ENCODE results near the gene PGAM5. TPM values are rescaled to one million over a fixed set of nuclear protein-coding genes. Genes with fewer than 3 reads are reported as not detected.

The PGAM5 gene
- total and polyA plus RNA-seq, 2 of the 4 experiments (the other 2 are of a cell fraction), result 25.2 to 37.8 TPM

DNA sequence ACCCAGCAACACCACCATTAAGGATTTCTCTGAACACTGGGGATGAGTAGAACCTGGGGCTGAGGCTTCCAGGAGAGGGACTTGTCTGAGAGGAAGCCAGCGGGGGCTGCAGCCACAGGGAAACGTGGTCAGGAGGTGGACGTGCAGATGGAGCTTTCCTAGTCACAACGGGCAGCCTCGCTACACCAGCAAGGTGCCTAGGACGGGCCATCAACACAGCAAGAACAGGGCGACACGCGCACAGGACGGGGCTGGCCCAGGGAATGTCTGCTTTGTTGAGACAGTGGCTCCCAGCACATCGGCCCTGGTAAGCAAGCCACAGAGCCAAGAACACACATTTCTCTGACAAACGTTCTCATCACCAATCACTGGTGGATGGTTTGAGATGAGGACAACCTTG is 25.7 kb downstream of the PGAM5 start:
- in situ Hi-C loops (cut with MboI; ENCODE audit: low sequenced_read_pairs), result no loop called here
- H3K14ac ChIP-seq (replicated peaks; ENCODE audit: low read depth, low read length), result no peak overlapping the region
- no peak overlapping the region for H4K5ac ChIP-seq (ENCODE audit: low read depth, low read length)
- no peak overlapping the region for H3K9ac ChIP-seq (ENCODE audit: low read depth, low read length)
- H3K27ac ChIP-seq (ENCODE audit: insufficient read depth, low read length), result no peak overlapping the region
- BruUV-seq (replicated peaks), result no TSS peak
- H3K27me3 ChIP-seq (ENCODE audit: control insufficient read depth, insufficient read depth, low read length), result no peaks in the 10 kb centered on the region
- no peak overlapping the region for H4K8ac ChIP-seq (ENCODE audit: low read depth in 2 of 2, low read length in 2 of 2)
- no peak overlapping the region for H3K4me2 ChIP-seq (ENCODE audit: low read depth, low read length)
- ChIA-PET POLR2A (ENCODE audit: unreplicated experiment) (no interaction called here), CTCF (no interaction called here)
- DNase-seq (no peak), ATAC-seq (ENCODE audit: low read depth) (no peak)
- no peak overlapping the region for H2BK5ac ChIP-seq (ENCODE audit: low read depth, low read length, poor library complexity, severe bottlenecking)
- no peak overlapping the region for H2BK15ac ChIP-seq (ENCODE audit: low read depth, low read length)
- no peak overlapping the region for H3K56ac ChIP-seq (ENCODE audit: extremely low read depth, insufficient read depth, low read length)
- H3K36me3 ChIP-seq (ENCODE audit: control insufficient read depth, insufficient read depth, low read length), result peaks cover 78% of the 10 kb centered on the region
- intact Hi-C loops (cut with micrococcal nuclease), result no loop called here
- TF ChIP-seq MAFK (IDR thresholded peaks at IDR 0.05; ENCODE audit: low read depth, low read length), result no peak
- TF ChIP-seq FOS (IDR thresholded peaks at IDR 0.05; ENCODE audit: low read depth, low read length), result no peak
- TF ChIP-seq ELK1 (IDR thresholded peaks at IDR 0.05; ENCODE audit: borderline replicate concordance, low read depth, low read length), result no peak
- TF ChIP-seq NFE2L2 (IDR thresholded peaks at IDR 0.05; ENCODE audit: low read depth, low read length), result no peak
- no peak for TF ChIP-seq MXI1 (IDR thresholded peaks at IDR 0.05; ENCODE audit: borderline replicate concordance, low read depth, low read length)
- TF ChIP-seq SMC3 (IDR thresholded peaks at IDR 0.05; ENCODE audit: low read depth, low read length), result no peak
- TF ChIP-seq CEBPB (IDR thresholded peaks at IDR 0.05; ENCODE audit: low read depth, low read length), result no peak
- TF ChIP-seq USF2 (IDR thresholded peaks at IDR 0.05; ENCODE audit: low read depth, low read length), result no peak
- no peak for TF ChIP-seq RFX5 (IDR thresholded peaks at IDR 0.05; ENCODE audit: low read depth, low read length)
- TF ChIP-seq, protein P1, sequence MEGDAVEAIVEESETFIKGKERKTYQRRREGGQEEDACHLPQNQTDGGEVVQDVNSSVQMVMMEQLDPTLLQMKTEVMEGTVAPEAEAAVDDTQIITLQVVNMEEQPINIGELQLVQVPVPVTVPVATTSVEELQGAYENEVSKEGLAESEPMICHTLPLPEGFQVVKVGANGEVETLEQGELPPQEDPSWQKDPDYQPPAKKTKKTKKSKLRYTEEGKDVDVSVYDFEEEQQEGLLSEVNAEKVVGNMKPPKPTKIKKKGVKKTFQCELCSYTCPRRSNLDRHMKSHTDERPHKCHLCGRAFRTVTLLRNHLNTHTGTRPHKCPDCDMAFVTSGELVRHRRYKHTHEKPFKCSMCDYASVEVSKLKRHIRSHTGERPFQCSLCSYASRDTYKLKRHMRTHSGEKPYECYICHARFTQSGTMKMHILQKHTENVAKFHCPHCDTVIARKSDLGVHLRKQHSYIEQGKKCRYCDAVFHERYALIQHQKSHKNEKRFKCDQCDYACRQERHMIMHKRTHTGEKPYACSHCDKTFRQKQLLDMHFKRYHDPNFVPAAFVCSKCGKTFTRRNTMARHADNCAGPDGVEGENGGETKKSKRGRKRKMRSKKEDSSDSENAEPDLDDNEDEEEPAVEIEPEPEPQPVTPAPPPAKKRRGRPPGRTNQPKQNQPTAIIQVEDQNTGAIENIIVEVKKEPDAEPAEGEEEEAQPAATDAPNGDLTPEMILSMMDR (conservative IDR thresholded peaks at IDR 0.05; ENCODE audit: low read depth, low read length), result no peak
- no peak for TF ChIP-seq MAZ (IDR thresholded peaks at IDR 0.05; ENCODE audit: borderline replicate concordance, low read depth, low read length)
- TF ChIP-seq RAD21 (IDR thresholded peaks at IDR 0.05; ENCODE audit: low read length), result no peak
- TF ChIP-seq CHD1 (IDR thresholded peaks at IDR 0.05; ENCODE audit: low read depth, low read length), result no peak
- no peaks in the 10 kb centered on the region for H3K9me1 ChIP-seq (ENCODE audit: insufficient read depth, low read length)
- no peak overlapping the region for H2BK120ac ChIP-seq (ENCODE audit: low read depth, low read length)
- dilution Hi-C loops (cut with HindIII; ENCODE audit: low sequenced_read_pairs, unreplicated experiment), result no loop called here
- peaks cover 33% of the 10 kb centered on the region for H4K20me1 ChIP-seq (ENCODE audit: insufficient read depth, low read length)
- H2BK20ac ChIP-seq (ENCODE audit: low read depth, low read length), result no peak overlapping the region
- H4K91ac ChIP-seq (ENCODE audit: insufficient read depth, low read depth, low read length), result no peak overlapping the region
- H3K79me1 ChIP-seq (ENCODE audit: low read depth in 1 of 2, low read length in 2 of 2), result peaks cover 13 to 25% of the 10 kb centered on the region in 2 experiments
- no peak overlapping the region for H3K18ac ChIP-seq (ENCODE audit: low read depth, low read length)
- H3K9me3 ChIP-seq (ENCODE audit: control insufficient read depth, insufficient read depth, low read length), result no peaks in the 10 kb centered on the region
- H2AFZ ChIP-seq (replicated peaks; ENCODE audit: low read length, poor library complexity), result no peak overlapping the region
- no peak overlapping the region for H2AK5ac ChIP-seq (ENCODE audit: low read depth, low read length)
- no peak overlapping the region for H3K23ac ChIP-seq (ENCODE audit: low read depth, low read length)
- H3K4me3 ChIP-seq (ENCODE audit: insufficient read depth, low read depth, low read length), result no peak overlapping the region
- H2AK9ac ChIP-seq (replicated peaks; ENCODE audit: low read depth, low read length, poor library complexity), result no peak overlapping the region
- 93% methylated on average over 2 of the region's 12 CpGs; no CpG with 5 or more reads in 1 of the 2 experiments for WGBS, 2 experiments (ENCODE audit: extremely low coverage in 2 of 2, insufficient read length in 1 of 2)
- no peak overlapping the region for H3K4ac ChIP-seq (ENCODE audit: low read depth, low read length)
- no peaks in the 10 kb centered on the region for H3K4me1 ChIP-seq (ENCODE audit: control insufficient read depth, insufficient read depth, low read length)
